HT1080 (cell line): Measurements from ENCODE around the gene PIK3IP1. TPM values are rescaled to one million over a fixed set of nuclear protein-coding genes. Genes with fewer than 3 reads are reported as not detected.
"Not testable (repeated sequence)": the region's sequence is repeated elsewhere in the genome, so short reads cannot be mapped to it uniquely, and the experiment has no call there.

Source experiments
- DNase-seq: peaks from one replicate; pipeline ENCODE4 v3.0.0-alpha.2; 2015; ENCODE audit warnings: low read depth
- polyA plus RNA-seq, 2 experiments: library from polyadenylated mRNA; depleted of rRNA; stranded (reverse); fragments of >200 nt; gene quantifications; 2 replicates each; pipeline ENCODE4 v1.2.3, GENCODE V29; 2015
- total RNA-seq: library from RNA; depleted of rRNA; stranded (reverse); fragments of >200 nt; shearing (Covaris generic); gene quantifications from 2 replicates; pipeline ENCODE4 v1.2.3, GENCODE V29; 2014; rRNA removed

The PIK3IP1 gene, protein sequence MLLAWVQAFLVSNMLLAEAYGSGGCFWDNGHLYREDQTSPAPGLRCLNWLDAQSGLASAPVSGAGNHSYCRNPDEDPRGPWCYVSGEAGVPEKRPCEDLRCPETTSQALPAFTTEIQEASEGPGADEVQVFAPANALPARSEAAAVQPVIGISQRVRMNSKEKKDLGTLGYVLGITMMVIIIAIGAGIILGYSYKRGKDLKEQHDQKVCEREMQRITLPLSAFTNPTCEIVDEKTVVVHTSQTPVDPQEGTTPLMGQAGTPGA
- total RNA-seq: 1.1 and 1.3 TPM in 2 replicates
- polyA plus RNA-seq (2015; cell fraction: cytosol; rRNA removed): 1.7 and 2.5 TPM in 2 replicates
- 6.1 and 9.4 TPM in 2 replicates for polyA plus RNA-seq (2015; cell fraction: nucleus; rRNA removed)

DNA sequence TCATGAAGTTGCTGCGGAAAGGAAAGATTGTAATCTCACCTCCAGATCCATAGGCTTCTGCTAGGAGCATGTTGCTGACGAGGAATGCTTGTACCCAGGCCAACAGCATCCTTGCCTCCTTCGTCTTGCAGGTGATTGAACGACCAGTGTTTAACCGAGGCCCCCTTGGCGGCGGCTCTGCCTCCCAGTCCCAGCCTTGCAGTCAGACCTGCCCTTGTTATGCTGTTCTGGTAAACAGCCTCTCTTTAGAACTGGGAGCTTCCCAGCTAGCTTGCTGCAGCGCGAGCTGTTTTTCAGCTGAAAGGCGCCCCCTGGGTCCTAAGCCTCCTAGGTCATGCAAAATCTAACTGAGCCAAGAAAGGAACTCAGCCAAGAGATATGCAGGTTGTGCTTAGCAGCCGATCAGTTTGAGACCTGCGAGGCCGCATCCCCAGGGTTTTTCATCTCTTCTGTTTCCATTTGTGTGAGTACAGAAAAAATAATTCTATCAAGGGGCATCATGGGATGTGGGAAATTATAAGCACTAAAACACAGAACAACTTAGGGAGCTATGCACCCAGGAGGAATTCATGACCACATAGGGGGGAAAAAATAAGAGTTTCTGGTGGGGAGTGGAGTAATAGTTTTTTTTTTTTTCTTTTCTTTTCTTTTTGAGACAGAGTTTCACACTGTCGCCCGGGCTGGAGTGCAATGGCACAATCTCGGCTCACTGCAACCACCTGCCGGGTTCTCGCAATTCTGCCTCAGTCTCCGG lies at the start of gene PIK3IP1:
Gene PIK3IP1 (minus strand): TSS at position 253 of the 754 bp plus-strand sequence. CDS start 144 bp downstream, at position 109.
- peak; percentile 70 for DNase-seq

DNA sequence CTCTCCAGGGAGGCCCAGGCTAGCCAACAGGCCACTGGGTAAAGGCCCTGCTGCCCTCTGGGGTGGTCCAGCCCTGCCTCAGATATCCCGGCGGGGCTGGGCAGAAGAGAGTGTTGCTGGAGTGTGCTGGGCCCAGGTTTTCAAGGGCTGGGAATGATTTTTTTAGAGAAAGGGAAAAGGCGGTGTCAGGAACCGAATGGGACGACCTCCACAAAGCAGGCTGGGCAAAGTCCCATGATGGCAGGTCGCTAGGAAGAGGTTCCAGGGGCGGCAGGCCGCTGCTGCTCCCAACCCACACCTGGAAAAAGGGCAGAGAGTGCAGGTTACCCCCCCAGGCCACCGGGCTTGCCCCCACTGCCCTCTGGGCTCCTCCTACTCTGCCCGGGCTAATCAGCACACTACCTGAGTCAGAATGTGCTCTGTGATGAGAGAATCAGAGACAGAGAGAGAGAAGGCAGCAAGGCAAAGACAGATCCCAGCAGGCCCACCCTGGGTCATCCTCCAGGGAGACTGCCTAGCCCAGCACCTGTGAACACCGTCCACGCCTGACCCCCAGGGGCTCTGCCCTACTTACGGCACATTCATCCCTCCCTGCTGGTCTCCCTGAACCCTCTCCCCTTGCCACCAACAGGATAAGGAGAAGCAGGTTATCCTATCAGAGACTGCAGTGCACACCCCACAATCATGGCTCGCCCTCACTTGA lies 49.2 kb upstream of the PIK3IP1 start:
- no peak for DNase-seq

DNA sequence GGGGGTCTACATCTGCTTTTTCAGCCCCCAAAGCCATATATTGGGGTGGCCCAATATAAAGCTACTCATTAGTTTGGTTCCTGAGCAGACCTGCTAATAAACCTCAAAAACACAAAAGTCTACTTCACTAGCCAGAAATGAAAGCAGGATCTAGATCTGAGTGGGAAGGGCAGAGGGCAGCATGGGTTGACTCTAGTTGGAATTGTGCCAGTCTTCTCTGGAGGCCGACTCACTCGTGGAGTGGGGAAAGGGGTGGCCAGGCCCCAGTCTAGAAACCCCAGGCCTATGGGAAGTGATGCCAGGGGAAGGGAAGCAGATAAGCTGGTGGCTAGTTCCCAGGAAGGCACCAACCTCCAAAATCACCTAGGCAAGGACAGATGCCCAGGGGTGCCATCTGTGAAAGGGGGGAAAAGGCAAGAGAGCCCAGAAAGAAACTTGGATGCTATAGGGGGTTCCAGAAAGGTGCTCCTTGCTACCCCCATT lies 48.5 kb upstream of the PIK3IP1 start:
- DNase-seq: no peak

DNA sequence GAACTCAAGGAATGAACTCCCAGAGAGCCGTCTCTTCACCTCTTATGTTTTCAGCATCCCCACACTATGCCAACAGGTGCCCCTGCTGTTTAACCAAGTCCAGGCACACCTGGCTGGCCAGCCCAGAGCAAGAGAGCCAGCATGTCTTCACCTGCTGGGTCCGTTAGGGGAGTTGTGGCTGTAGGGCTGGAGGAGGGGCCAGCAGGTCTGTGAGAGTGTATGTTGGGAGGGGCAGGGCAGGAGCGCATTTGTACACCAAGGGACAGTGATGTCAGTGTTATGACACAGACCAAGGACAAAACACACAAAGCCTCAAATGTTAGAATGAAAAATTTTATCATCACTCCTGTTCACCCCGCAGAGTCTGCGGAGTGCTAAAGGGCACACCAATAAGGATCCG lies 48.1 kb upstream of the PIK3IP1 start:
- DNase-seq: no peak

DNA sequence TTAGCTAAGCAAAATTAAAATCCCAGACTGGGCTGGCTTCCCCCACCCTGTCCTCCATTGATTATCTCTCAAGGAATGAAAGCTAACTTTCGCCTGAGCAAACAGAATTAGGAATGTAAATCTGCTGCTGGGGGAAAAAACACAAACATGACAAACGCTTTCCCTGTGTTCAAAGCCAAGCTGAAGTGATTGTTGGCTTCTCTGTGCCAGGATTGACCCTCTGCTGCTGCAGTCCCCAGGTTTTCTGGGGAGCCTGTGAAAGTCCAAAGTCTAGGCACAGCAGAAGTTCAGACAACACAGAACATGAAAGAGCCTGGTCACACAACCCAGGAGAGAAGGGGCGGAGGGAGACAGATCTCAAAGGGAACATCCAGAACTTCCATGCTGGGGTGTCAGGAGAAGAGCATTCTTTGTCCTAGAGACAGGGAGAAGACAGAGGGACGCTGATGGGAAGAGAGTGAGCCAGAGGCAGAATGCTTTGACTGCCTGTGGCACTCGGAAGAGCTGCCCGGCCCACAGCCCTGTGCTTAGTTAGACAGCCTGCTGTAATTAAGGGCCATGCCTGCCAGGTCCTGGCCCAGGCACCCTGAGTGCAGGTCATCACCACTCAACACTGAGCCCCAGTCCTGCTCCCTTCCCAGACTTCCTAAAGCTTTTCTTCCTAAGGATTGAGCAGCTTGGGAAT lies 47.0 kb upstream of the PIK3IP1 start:
- no peak for DNase-seq

DNA sequence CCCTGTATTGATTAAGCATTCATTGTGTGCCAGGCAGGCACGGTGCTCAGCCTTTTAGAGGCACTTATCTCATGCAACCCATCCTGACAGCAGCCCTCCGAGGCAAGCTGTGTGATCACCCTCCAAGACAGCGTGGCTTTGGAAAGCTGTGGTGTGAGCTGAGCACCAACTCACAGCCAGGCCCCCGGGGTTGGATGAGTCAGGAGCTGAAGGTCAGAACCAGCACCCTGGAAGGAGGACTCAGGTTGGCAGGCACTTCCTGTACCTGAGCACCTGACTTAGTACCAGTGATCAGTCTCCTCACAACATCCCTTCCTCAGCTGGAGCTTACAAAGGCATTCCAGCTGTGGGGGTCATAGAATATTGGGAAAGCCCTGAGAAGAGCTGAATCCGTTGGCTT lies 44.9 kb upstream of the PIK3IP1 start:
- peak; percentile 53 for DNase-seq

DNA sequence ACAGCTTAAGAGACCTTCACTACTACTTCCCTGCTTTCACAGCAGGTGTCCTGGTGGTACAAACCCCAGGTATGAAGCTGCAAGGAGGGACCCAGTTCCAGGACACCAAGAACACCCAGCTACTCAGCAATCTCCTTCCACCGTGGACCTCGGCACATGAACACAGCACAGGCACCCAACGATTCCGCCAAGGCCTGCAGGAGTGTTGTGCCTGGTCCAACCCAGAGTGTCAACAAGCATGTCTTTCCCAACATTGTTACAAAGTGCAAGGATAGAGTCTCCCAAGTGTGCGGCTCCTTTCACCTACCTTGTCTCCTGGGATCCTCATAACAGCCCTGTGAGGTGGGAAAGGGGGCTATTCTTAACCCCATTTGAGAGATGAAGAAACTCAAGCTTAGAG lies 42.0 kb upstream of the PIK3IP1 start:
- no peak for DNase-seq

DNA sequence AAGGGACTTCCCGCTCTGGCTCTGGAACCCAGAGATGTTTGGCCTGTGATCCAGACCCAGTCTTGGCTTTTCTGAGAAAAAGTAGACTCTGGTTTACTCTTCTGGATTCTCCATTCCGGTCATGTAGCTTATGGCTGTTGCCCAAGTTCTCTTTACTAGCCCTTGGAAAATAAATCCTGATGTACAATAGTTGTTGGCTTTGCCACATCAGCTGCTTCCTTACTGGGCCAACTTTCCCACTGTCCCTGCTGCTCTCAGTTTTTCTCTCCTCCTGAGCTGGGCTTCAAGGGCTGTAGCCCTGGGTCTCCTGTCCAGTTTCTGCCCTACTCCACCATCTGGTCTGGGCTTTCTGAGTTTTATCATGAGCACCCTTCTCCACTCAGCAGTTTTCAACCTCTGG lies 41.4 kb upstream of the PIK3IP1 start:
- no peak for DNase-seq

DNA sequence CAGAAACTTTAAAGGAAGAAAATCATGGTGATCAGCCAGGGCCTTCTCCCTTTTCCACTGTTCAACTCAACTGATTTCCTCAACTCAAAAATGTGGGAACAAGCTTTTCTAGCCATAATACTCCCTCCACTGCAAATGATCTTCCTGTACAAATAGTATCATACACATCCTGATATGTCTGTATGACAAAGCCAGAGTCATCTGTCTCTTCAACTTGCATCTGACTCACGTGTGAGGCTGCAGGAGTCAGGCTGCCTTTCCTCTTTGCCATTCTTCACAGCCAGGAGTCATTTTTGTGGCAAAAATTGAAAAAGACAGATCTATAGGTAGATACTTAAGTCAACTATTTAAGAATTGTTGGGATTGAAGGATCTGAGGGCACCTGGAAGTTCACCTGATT lies 40.6 kb upstream of the PIK3IP1 start:
- peak; percentile 55 for DNase-seq

DNA sequence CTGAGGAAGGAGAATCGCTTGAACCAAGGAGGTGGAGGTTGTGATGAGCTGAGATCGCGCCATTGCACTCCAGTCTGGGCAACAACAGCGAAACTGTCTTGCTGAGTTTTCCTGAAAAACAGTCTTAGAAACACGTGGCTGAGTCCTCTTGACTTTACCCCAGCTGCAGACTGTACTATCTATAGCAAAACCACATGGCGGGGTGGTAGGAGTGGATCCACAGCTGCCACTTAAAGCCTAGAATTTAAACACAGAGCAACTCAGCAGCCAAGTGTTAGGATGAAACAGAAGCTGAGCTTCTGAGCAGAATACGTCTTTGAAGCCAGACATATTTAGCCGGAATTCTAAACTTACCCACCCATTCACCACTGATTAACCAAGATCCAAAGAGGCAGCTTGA lies 39.7 kb upstream of the PIK3IP1 start:
- DNase-seq: no peak

DNA sequence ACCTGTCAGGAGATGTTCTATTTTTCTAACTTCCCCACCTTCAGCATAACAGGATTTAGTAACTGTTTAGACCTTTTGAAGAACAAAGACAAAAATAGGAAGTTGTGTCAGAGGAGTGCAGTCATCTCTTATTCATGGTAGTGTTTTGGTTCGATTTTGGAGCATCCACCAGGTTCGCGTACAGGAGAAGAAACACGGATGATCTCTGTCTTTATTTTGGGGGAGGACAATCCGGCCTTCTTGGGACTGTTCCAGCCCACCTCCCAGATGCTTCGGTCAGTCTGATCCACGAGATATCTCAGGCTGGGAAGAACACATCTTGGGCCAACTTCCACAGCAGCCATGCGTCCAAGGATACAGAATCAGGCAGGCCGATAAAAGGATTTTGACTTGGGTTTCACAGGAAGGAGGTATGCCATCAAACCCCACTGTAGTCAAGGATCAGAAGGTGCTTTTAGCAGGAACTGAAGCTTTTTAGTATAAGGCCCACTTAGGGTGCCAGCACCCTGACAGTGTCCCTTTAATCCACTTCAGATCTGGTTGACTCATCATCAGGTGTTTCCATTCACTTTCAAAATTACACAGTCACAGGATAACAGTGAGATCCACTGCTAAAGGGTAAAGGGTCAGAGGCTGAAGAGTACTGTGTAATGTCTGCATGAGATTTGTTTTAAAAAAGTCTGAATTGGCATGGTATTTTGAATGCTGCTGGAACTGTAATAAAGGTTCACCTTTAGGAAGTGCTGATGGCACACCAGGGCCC lies 37.3 kb upstream of the PIK3IP1 start:
- no peak for DNase-seq

DNA sequence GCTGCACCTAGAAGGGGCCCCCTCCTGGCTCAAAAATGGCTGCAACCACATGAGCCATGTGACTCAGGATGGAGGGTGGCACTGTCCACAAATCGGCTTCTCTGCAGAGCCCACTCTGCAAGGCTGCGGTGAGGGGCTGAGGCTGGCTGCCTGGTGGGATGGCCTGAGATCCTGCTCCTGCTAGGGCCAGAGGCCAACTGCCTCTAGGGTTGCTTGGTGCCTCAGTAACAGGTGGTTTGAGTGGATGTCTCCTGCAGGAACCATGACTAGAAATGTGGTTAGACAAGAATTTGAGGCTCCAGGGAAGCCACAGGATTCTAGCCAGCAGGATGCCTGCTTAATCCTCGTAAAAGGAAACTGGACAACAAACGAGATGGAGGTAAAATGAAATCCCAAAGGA lies 36.7 kb upstream of the PIK3IP1 start:
- DNase-seq: peak; percentile 40

DNA sequence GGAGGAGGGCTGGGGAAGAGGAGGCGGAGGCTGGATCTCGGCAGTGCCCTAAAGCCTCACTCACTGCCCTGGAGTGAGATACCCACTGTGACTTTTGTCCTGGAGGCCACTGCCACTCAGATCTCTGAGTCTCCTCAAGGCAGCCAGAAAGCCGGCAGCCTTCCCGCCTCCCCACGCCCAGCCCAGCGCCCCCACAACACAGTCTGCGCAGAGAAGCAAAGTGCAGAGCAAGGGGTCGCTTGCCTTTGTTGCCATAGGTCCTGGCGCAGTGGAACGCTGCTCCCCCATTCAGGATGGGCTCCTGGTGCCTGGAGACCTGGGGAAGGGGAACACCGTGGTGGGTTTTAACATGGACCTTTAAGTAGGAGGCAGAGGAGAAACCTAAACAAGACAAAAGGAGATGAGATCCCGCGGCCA lies 36.3 kb upstream of the PIK3IP1 start:
- no peak for DNase-seq

DNA sequence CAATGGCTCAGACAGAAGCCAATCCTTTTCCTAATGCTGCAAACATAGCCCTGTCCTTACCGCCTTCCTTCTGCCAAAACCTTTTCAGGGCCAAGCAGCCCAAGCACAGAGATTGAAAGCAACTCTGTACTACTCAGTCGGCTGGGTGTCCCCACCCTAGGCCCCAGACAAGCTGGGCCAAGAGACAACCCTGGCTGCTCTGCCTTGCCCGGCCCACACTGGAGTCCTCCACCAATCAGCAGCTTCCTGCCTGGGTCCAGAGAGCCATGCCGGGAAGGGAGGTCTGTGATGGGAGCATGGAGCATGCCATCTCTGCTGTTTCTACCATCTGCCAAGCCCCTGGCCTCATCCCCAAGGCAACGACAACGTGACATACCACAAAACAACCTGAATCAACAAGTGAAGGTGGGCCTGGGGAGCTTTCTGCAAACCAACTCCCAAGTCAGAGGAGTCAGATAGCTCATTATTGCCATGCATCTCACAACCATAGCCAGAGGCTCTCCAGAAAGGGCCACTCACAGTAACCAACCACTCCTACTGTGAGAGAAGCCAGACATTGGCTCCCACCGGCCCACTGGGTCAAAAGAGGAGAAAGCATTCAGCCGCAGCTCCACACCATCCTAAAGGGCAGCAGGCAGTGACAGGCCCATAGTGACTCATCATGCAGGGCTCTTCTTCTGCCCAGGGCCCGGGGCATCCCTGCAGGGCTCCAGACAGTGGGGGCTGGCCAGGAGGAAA lies 35.7 kb upstream of the PIK3IP1 start:
- DNase-seq: no peak

DNA sequence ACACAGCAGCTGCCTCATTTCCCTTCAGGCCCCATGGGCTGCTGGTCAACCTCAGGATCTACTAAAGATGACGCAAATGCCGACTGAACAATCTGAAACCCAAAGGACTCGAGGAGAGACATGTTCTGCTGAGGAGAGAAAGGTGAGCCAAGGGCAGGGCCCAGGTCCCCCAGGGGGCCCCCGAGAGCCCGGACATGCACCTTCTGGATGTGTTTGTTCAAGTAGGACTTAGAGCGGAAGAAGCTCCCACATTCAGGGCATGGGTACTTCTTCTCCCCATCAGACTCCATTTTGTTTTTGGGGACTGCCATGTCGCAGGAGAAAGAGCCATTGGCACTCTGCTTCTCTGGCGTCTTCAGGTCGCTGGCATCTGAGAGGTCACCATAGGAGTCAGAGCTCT lies 34.6 kb upstream of the PIK3IP1 start:
- DNase-seq: no peak

DNA sequence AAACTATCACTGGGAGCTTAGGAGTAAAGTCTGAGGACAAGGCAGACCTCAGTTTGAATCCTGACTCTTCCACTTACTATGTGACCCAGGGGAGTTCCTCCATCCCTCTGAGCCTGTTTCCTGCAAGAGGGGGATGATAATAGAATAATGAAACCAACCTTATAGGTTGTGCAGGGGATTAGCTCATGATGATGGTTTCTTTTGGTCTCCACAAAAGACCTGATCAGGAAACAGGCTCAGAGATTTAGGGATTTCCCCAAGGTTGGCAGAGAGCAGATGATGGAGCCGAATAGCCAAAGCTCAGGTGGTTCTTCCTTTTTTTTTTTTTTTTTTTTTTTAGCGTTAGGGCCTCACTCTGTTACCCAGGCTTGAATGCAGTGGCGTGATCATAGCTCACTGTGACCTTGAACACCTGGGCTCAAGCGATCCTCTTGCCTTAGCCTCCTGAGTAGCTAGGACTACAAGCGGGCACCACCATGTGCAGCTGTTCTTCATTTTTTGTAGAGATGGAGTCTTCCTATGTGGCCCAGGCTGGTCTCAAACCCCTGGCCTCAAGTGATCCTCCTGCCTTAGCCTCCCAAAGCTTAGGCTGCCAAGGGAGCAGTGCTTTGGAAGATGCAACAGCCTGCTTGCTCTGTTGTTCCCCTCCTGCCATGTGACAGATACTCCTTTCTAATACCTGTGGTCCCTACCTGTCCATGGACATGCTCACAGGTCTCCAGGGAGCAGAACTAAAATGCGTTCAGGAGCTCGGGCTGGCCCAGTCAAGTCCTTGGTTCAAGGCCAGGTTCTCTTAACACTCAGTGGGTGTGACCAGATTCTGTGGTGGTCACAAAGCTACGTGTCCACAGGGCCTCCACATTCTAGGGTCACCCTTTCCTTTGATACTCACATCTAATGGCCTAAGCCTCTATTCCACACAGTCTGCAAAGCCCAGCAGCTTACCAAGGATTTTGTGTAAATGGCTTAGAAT lies 31.6 kb upstream of the PIK3IP1 start:
- no peak for DNase-seq

DNA sequence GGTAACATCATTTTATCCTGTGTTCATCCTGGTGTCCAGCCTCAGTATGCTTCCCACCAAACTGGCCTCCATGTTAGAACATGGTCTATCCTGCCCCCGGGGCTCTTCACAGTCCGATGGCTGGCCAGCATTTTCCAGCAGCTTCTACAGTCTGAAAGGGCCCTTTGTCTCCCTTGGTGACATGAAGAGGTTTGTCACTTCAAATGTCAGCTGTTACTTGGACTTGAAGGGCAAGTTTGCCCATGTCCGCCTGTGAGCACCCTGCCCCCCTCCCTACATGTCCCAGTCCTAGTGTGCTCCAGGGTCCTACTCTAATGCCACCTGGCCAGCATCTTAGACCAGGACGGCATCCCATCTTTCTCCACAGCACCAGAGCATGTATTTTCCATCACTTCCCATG lies 29.1 kb upstream of the PIK3IP1 start:
- no peak for DNase-seq

DNA sequence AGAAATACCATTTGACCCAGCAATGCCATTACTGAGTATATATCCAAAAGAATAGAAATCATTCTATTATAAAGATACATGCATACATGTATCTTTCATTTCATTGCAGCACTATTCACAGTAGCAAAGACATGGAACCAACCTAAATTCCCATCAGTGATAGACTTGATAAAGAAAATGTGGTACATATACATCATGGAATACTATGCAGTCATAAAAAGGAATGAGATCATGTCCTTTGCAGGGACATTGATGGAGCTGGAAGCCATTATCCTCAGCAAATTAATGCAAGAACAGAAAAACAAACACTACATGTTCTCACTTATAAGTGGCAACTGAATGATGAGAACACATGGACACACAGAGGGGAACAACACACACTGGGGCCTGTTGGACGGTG lies 21.9 kb upstream of the PIK3IP1 start:
- DNase-seq: not testable (repeated sequence)
